Thyroid gland (tissue), 4 donors: ENCODE results near the gene TTC21A. TPM values are rescaled to one million over a fixed set of nuclear protein-coding genes. Genes with fewer than 3 reads are reported as not detected.

Experiments used
- DNase-seq, 2 donors: peaks; one replicate each; pipeline ENCODE4 v3.0.0-alpha.2; 2019
- H3K27ac ChIP-seq, 3 donors: fragments of 200-600 bp; sonication (generic); 1 replicate in 2 of 3; 2 replicates in 1 of 3; pipeline ENCODE4 v1.5.1; 2016 to 2019; ENCODE audit warnings: mild to moderate bottlenecking in 1 of 3, moderate library complexity in 1 of 3
- H3K27me3 ChIP-seq: fragments of 200-600 bp; sonication (generic); one replicate; pipeline ENCODE4 v1.5.1; 2019
- H3K36me3 ChIP-seq, 2 donors: fragments of 200-600 bp; sonication (generic); one replicate each; pipeline ENCODE4 v1.5.1; 2016 to 2019
- H3K4me1 ChIP-seq, 2 donors: fragments of 200-600 bp; sonication (generic); one replicate each; pipeline ENCODE4 v1.5.1; 2017 to 2019
- H3K4me3 ChIP-seq, 3 donors: fragments of 200-600 bp; sonication (generic); replicated peaks in 1 of 3; 1 replicate in 2 of 3; 2 replicates in 1 of 3; pipeline ENCODE4 v1.5.1; 2016; ENCODE audit warnings: mild to moderate bottlenecking in 1 of 3
- H3K9me3 ChIP-seq: fragments of 200-600 bp; sonication (generic); one replicate; pipeline ENCODE4 v1.5.1; 2017
- CTCF ChIP-seq, 6 experiments: fragments of 200-600 bp in 3 of 6; fragments of 450-650 bp in 3 of 6; sonication (generic) in 3 of 6; IDR thresholded peaks; one replicate each; pipeline ENCODE4 v1.5.1; 2016 to 2019; ENCODE audit warnings: antibody characterized with exemption in 6 of 6, mild to moderate bottlenecking in 2 of 6, inconsistent platforms in 1 of 6, moderate library complexity in 1 of 6
- POLR2A ChIP-seq, 2 donors: fragments of 450-650 bp; IDR thresholded peaks; one replicate each; pipeline ENCODE4 v1.6.1; 2017; ENCODE audit warnings: antibody characterized with exemption in 2 of 2, mild to moderate bottlenecking in 2 of 2, moderate library complexity in 1 of 2
- WGBS, 2 donors: methylation state at CpG; one replicate each; pipeline ENCODE4 v1.1.5; 2017; 5-methylcytosine and 5-hydroxymethylcytosine counted together
- intact Hi-C: fragments of 100-400 bp; cut with DNase I; formaldehyde crosslinking; loops from one replicate; pipeline ENCODE4 v1.15.1; 2023
- total RNA-seq, 4 donors: library from RNA; depleted of rRNA; stranded (reverse); fragments of >200 nt; gene quantifications; one replicate each; pipeline ENCODE4 v1.2.3, GENCODE V29; 2016

Gene TTC21A
- total RNA-seq, 4 donors from 2014 or later, result 8.9 to 17.8 (median 11.7) TPM

- TF ChIP-seq CTCF (IDR thresholded peaks at IDR 0.05) (peak in 2 of 6 experiments; percentile 6 to 17), POLR2A (IDR thresholded peaks at IDR 0.05) (no peak)
- Histone ChIP-seq H3K27me3 (no peaks in the 10 kb centered on the region), H3K4me1 (peaks cover 63 to 71% of the 10 kb centered on the region in 2 donors), H3K9me3 (no peaks in the 10 kb centered on the region), H3K36me3 (peaks cover 13 to 19% of the 10 kb centered on the region in 2 donors), H3K4me3 (no peak overlapping the region), H3K27ac (peak overlapping the region; percentile 99 to 100 (median 99))
- intact Hi-C loops, result no loop called here
- no peak for DNase-seq
- WGBS, 2 donors, result 33 to 52% methylated on average over 5 of the region's 5 CpGs
Measured at GRCh38 chr3:39150148-39150802, 42.8 kb downstream of the TTC21A start.

GRCh38 chr3:39150803-39151631 is 43.5 kb downstream of the TTC21A start:
- no peak for TF ChIP-seq CTCF (IDR thresholded peaks at IDR 0.05)
- peak in 1 of 2 donors; percentile 43 for TF ChIP-seq POLR2A (IDR thresholded peaks at IDR 0.05)
- peak overlapping the region in 2 of 3 donors; percentile 12 to 97 for H3K4me3 ChIP-seq
- no peaks in the 10 kb centered on the region for H3K9me3 ChIP-seq
- H3K36me3 ChIP-seq, result peaks cover 5 to 11% of the 10 kb centered on the region in 2 donors
- no peaks in the 10 kb centered on the region for H3K27me3 ChIP-seq
- peak overlapping the region; percentile 99 to 100 (median 99) for H3K27ac ChIP-seq
- DNase-seq, result peak; percentile 95
- 18 to 19% methylated on average over 8 to 9 of the region's 9 CpGs for WGBS, 2 donors
- peaks cover 63 to 67% of the 10 kb centered on the region in 2 donors for H3K4me1 ChIP-seq
- intact Hi-C loops, result no loop called here

- no peak for DNase-seq
- WGBS, 2 donors, result 3 to 22% methylated on average over 6 to 8 of the region's 9 CpGs
- TF ChIP-seq CTCF (IDR thresholded peaks at IDR 0.05) (no peak), POLR2A (IDR thresholded peaks at IDR 0.05) (no peak)
- intact Hi-C loops, result no loop called here
- peaks cover 0 to 5% of the 10 kb centered on the region in 2 donors for H3K36me3 ChIP-seq
- no peaks in the 10 kb centered on the region for H3K27me3 ChIP-seq
- H3K9me3 ChIP-seq, result no peaks in the 10 kb centered on the region
- peak overlapping the region in 1 of 3 donors; percentile 97 for H3K4me3 ChIP-seq
- peak overlapping the region; percentile 70 to 100 (median 86) for H3K27ac ChIP-seq
- peaks cover 34 to 39% of the 10 kb centered on the region in 2 donors for H3K4me1 ChIP-seq
Measured at GRCh38 chr3:39153977-39154279, 46.4 kb downstream of the TTC21A start.

- H3K4me3 ChIP-seq, result peak overlapping the region in 1 of 3 donors; percentile 97
- DNase-seq, result peak; percentile 87 to 88
Measured at GRCh38 chr3:39154280-39155021, 47.0 kb downstream of the TTC21A start.

More at GRCh38 chr3:39154280-39155021, 47.0 kb downstream of the TTC21A start:
- peaks cover 0 to 5% of the 10 kb centered on the region in 2 donors for H3K36me3 ChIP-seq
- peak overlapping the region; percentile 70 to 100 (median 86) for H3K27ac ChIP-seq
- intact Hi-C loops, result no loop called here
- no peaks in the 10 kb centered on the region for H3K27me3 ChIP-seq
- no peaks in the 10 kb centered on the region for H3K9me3 ChIP-seq
- peak in 1 of 2 donors; percentile 11 for TF ChIP-seq POLR2A (IDR thresholded peaks at IDR 0.05)
- no peak for TF ChIP-seq CTCF (IDR thresholded peaks at IDR 0.05)
- WGBS, 2 donors, result 29 to 45% methylated on average over 18 of the region's 18 CpGs
- peaks cover 29 to 34% of the 10 kb centered on the region in 2 donors for H3K4me1 ChIP-seq
